Fibroblast of lung (primary cell): ENCODE results near the gene SLC25A30.

ENCODE experiments used
- EZH2 ChIP-seq: IDR thresholded peaks from 2 replicates; pipeline ENCODE4 v1.5.1; 2012; ENCODE audit warnings: low read length, control low read depth, mild to moderate bottlenecking; ENCODE audit errors: missing control alignments
- TF ChIP-seq, protein P1 (sequence below), 2 donors: IDR thresholded peaks in 1 of 2; conservative IDR thresholded peaks in 1 of 2; 1 replicate in 1 of 2; 2 replicates in 1 of 2; pipeline ENCODE4 v1.5.1; 2011 to 2012; ENCODE audit warnings: low read length in 2 of 2, control low read depth in 1 of 2, inconsistent platforms in 1 of 2, low read depth in 1 of 2, mild to moderate bottlenecking in 1 of 2

DNA sequence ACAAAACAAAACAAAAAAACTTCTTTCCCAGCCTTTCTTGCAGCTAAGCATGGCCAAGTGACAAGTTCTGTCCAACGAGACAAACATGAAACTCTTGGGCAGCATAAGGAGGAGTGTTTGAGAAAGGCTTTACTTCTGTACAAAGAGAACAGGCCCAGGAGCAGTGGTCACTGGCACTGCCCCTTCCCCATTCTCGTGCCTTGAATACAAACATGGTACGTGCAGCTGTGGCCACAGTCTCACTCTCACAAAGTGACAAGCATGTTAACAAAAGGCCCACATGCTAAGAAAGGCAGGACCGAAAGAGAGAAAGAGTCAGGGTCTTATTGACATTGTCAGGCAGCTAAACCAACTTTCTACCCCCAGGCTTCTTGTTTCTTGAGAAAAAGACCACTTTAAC is 19.8 kb upstream of the SLC25A30 start:
- TF ChIP-seq, protein P1, sequence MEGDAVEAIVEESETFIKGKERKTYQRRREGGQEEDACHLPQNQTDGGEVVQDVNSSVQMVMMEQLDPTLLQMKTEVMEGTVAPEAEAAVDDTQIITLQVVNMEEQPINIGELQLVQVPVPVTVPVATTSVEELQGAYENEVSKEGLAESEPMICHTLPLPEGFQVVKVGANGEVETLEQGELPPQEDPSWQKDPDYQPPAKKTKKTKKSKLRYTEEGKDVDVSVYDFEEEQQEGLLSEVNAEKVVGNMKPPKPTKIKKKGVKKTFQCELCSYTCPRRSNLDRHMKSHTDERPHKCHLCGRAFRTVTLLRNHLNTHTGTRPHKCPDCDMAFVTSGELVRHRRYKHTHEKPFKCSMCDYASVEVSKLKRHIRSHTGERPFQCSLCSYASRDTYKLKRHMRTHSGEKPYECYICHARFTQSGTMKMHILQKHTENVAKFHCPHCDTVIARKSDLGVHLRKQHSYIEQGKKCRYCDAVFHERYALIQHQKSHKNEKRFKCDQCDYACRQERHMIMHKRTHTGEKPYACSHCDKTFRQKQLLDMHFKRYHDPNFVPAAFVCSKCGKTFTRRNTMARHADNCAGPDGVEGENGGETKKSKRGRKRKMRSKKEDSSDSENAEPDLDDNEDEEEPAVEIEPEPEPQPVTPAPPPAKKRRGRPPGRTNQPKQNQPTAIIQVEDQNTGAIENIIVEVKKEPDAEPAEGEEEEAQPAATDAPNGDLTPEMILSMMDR (conservative IDR thresholded peaks at IDR 0.05 in 1 of 2, IDR thresholded peaks at IDR 0.05 in 1 of 2; ENCODE audit: low read depth in 1 of 2, low read length in 2 of 2) = no peak
- no peak for TF ChIP-seq EZH2
